ENCODE measurements around the gene RNGTT.

DNA sequence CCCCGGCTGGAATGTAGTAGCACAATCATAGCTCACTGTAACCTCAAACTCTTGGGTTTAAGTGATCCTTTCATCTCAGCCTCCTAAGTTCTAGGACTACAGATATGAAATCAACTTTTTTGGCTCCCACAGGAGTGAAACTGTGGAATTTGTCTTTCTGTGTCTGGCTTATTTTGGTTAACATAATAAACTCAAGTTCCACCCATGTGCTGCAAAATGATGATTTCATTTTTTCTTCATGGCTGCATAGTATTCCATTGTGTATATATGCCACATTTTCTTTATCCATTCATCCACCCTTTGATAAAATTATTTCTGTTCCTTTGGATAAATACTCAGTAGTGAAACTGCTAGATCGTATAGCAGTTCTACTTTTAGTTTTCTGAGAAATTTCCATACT is 29.9 kb downstream of the RNGTT start:
- TF ChIP-seq, protein P1, sequence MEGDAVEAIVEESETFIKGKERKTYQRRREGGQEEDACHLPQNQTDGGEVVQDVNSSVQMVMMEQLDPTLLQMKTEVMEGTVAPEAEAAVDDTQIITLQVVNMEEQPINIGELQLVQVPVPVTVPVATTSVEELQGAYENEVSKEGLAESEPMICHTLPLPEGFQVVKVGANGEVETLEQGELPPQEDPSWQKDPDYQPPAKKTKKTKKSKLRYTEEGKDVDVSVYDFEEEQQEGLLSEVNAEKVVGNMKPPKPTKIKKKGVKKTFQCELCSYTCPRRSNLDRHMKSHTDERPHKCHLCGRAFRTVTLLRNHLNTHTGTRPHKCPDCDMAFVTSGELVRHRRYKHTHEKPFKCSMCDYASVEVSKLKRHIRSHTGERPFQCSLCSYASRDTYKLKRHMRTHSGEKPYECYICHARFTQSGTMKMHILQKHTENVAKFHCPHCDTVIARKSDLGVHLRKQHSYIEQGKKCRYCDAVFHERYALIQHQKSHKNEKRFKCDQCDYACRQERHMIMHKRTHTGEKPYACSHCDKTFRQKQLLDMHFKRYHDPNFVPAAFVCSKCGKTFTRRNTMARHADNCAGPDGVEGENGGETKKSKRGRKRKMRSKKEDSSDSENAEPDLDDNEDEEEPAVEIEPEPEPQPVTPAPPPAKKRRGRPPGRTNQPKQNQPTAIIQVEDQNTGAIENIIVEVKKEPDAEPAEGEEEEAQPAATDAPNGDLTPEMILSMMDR (IDR thresholded peaks at IDR 0.05): no peak
- TF ChIP-seq POLR2A (IDR thresholded peaks at IDR 0.05): no peak
